Fibroblast of mammary gland (primary cell): ENCODE data around the gene TTC9.

Experiments
- DNase-seq: peaks from one replicate; pipeline ENCODE4 v3.0.0-alpha.2; 2010; ENCODE audit warnings: low read depth
- H3K4me3 ChIP-seq: 2 replicates; pipeline ENCODE4 v1.5.1; 2011; ENCODE audit warnings: low read depth, mild to moderate bottlenecking, low read length, moderate library complexity; ENCODE audit not compliant: control insufficient read depth
- TF ChIP-seq, protein P1 (sequence below): conservative IDR thresholded peaks from 2 replicates; pipeline ENCODE4 v1.5.1; 2011; ENCODE audit warnings: low read depth, low read length, inconsistent platforms; ENCODE audit not compliant: control insufficient read depth, insufficient read depth

TTC9 gene

DNA sequence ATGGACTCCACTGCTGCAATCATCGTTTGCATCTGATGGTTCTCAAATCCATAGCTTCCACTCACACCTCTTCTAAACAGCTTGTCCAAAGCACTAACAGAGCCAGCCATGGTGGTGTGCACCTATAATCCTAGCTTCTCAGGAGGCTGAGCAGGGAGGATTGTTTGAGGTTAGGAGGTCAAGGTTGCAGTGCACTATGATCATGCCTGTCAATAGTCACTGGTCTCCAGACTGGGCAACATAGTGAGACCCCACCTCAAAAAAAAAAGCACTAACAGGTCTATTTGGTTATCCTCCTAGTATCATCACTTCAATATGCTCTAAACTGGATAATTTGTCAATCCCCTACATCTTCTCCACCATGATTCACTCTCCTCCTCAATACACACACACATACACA is 63.2 kb downstream of the TTC9 start:
- H3K4me3 ChIP-seq: no peak overlapping the region
- no peak for DNase-seq
- TF ChIP-seq, protein P1, sequence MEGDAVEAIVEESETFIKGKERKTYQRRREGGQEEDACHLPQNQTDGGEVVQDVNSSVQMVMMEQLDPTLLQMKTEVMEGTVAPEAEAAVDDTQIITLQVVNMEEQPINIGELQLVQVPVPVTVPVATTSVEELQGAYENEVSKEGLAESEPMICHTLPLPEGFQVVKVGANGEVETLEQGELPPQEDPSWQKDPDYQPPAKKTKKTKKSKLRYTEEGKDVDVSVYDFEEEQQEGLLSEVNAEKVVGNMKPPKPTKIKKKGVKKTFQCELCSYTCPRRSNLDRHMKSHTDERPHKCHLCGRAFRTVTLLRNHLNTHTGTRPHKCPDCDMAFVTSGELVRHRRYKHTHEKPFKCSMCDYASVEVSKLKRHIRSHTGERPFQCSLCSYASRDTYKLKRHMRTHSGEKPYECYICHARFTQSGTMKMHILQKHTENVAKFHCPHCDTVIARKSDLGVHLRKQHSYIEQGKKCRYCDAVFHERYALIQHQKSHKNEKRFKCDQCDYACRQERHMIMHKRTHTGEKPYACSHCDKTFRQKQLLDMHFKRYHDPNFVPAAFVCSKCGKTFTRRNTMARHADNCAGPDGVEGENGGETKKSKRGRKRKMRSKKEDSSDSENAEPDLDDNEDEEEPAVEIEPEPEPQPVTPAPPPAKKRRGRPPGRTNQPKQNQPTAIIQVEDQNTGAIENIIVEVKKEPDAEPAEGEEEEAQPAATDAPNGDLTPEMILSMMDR: no peak

DNA sequence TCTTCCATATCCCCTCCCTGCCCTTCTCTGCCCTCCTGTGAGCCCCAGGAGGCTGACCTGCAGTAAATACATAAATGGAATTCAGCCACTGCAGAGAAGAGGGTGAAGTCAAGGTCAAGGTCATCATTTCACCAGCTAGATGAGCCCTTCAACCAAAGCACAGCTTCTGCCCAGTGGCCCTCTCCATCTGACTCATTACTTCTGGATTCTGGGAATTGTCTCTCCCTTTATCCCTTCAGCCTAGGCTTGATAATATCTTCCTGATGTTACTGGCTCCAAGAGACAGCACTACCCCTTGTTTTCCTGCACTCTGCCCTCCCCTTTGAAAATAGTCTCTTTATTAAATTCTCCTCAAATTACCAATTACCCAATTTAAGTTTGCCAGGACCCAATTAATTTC is 64.5 kb downstream of the TTC9 start:
- TF ChIP-seq, protein P1: no peak
- no peak overlapping the region for H3K4me3 ChIP-seq
- no peak for DNase-seq

DNA sequence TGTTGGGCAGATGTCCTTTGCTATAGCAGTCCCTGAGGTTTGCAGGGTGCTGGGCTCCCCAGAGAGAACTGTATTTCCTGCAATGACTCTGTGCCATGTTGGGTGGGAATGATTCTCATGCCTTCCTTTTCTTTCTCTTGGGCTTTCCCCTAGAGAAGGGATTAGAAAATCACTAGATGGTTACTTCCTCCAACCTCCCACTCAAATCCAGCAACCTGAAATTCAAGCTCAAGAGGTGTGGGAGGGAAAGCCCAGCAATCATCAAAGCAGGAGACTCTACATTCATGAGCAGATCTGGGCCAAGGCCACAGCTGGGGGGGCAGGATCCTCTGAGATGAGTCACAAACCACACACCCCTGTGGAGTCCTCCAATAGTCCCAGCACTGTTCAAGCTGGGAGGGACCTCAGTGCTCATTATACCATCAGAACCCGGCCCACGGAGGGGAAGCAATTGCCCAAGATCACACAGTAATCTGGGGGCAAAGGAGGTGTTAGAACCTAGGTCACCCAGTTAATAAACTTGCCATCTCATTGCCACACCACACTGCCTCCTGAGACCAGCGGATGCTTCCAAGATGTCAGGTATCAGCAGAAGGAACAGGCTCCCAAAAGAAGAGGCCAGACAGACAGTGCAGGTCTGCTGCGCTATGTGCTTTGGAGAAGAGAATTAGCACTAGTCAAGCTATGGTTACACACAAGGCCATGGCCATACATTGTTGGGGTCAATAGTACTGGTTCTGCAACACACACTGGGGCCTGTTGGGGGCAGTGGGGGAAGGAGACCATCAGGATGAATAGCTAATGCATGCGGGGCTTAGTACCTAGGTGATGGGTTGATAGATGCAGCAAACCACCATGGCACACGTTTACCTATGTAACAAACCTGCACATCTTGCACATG is 65.7 kb downstream of the TTC9 start:
- peak; percentile 57 for DNase-seq
- TF ChIP-seq, protein P1: no peak
- no peak overlapping the region for H3K4me3 ChIP-seq

DNA sequence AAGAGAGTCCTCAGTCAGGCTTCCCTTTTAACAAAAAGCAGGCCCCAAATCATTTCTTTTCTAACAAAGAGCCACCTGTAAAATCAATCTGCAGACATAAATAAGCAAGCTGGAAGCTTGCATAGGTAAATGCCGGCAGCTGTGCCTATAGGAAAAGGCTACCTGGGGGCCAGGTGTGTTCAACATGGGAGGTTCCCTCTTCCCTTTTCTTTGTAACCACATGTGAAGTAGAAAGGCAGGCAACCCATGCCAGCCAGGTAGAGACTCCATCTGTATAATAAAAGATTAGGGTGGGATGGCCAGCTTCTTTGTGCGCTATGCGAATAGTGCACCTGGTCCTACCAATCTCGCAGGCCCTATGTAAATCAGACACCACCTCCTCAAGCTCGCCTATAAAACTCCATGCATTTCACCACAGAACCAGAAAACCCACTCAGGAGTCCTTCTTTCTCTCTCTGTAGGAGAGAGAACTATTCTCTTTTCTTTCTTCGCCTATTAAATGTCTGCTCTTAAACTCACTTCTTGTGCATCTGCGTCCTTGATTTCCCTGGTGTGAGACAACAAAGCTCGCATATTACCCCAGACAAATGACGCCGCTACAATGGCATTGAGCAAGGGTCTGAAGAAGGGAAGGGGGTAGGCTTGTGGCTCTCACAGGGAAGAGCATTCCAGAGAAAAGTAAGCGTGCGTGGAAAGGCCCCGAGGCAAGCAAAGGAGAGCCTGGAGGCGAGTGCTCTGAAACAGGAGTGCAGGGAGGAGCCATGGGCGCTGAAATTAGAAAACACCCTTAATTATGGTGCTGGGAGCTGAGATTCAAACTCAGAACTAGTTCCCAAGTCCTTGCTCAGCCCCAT is 67.2 kb downstream of the TTC9 start:
- no peak for DNase-seq
- TF ChIP-seq, protein P1: no peak
- H3K4me3 ChIP-seq: no peak overlapping the region

DNA sequence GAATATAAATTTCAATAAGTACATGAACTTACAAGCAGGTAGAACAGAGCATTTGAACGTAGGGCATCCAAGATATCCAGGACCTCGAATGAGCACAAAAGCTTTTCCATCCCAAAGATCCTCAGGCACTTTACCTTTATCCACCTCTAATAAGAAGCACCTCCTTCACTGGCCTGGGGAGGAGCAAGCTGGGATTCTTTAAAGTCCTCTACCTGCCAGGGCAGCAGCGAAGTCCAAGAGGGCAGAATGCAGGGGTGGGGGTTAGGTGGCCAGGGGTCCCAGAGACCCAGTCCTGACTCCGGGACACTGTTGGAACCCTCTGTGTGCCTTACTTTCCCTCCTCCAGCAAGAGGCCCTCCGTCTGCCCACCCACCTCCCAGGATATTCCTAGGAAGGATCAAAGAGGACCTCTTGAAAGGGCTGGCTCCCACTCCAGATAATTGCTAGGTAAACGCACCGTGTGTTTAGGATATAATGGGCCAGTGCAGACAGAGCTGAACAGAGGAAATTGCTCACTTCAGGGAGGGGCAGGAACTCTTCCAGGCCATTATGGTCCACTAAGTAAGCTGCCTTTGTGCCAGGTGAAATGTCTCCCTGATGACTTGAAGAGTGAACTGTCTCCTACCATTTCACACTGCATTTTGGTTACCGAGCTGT is 68.1 kb downstream of the TTC9 start:
- no peak for DNase-seq
- TF ChIP-seq, protein P1: no peak
- H3K4me3 ChIP-seq: no peak overlapping the region

DNA sequence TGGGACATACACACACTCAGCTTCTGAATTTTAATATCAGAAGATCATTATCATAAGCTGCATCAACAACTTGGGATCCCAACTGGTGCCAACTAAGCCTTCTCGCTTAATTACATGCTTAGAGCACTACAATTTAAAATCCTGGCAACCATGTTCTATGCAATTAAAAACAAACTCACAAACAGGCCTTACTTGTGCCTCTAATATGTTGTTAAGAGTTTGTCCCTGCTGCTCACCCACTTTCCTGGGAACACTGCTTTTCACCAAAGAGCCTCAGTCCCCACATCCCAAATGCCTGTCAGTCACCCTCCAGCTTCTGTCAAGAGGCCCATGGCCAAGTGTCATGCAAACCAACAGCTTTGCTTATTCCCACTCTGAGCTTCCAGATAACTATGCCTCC is 69.7 kb downstream of the TTC9 start:
- no peak overlapping the region for H3K4me3 ChIP-seq
- no peak for DNase-seq
- TF ChIP-seq, protein P1: no peak
